Vagina (tissue), 2 donors: ENCODE measurements around the gene GLT8D1.

Experiments
- CTCF ChIP-seq, 3 experiments: fragments of 450-650 bp in 2 of 3; fragments of 200-600 bp in 1 of 3; sonication (generic) in 1 of 3; IDR thresholded peaks; one replicate each; pipeline ENCODE4 v1.5.1; 2017 to 2019; ENCODE audit warnings: antibody characterized with exemption in 3 of 3, mild to moderate bottlenecking in 2 of 3, moderate library complexity in 2 of 3
- POLR2A ChIP-seq, 2 donors: fragments of 450-650 bp; IDR thresholded peaks; one replicate each; pipeline ENCODE4 v1.6.1; 2017; ENCODE audit warnings: antibody characterized with exemption in 2 of 2, mild to moderate bottlenecking in 2 of 2, moderate library complexity in 2 of 2

GRCh38 chr3:52752045-52752660 is 46.6 kb upstream of the GLT8D1 start:
- TF ChIP-seq POLR2A (IDR thresholded peaks at IDR 0.05): no peak
- no peak for TF ChIP-seq CTCF (IDR thresholded peaks at IDR 0.05)
